ENCODE measurements around the gene POU5F1. TPM values are rescaled to one million over a fixed set of nuclear protein-coding genes. Genes with fewer than 3 reads are reported as not detected.

The POU5F1 gene
- total RNA-seq, 1 experiment from 2014 or later = not detected

DNA sequence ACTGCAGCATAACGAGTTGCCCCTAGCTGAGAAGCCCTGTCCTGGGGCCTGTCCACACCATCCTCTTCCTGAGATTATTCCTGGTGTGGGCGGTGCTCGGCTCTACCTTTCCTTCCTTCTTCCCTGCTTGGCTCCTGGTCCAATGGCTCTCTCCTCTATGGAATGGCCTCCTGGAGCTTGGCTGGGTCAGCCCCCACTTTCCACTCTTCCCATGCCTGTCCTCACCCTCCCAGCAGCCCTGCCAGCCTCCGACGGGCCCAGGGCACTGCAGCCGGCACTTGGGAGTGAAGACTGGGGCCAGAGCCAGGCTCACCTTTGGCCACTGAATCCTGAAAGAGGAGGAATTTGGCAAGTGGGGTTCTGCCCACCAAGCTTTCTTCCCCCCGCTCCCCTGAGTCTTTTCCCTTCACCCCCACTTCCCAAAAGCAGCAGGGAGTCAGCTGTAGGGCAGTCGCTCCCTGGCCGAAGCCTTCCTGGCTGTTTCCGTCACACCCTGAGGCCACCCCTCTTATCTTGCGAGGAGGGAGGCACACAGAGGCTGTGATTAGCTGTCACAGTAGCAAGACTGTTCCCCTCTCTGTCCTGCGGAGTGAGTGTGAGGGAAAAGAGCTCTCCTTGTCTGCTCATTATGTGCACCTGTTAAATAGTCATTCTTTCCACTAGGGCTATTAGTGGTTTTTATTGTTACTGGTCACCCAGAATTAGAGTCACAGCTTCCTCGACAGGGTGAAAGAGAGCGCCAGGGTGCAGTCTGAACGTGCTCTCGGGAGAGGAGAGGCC lies 43.9 kb downstream of the POU5F1 start:
- Histone ChIP-seq H3K27ac (ENCODE audit: low read depth, low read length, poor library complexity, severe bottlenecking) (no peak overlapping the region), H3K36me3 (ENCODE audit: insufficient read depth, low read length, poor library complexity, severe bottlenecking) (no peaks in the 10 kb centered on the region), H3K27me3 (replicated peaks; ENCODE audit: insufficient read depth, low read depth, low read length, poor library complexity) (no peaks in the 10 kb centered on the region), H3K4me3 (ENCODE audit: low read depth, low read length, poor library complexity, severe bottlenecking) (no peak overlapping the region), H3K9me3 (ENCODE audit: low read depth, low read length, poor library complexity, severe bottlenecking) (no peaks in the 10 kb centered on the region), H3K4me1 (ENCODE audit: insufficient read depth, low read length, poor library complexity, severe bottlenecking) (peaks cover 16% of the 10 kb centered on the region)
- intact Hi-C loops (cut with micrococcal nuclease; ENCODE audit: unreplicated experiment) = no loop called here
- ChIA-PET POLR2A (ENCODE audit: low non-redundant PET) (no interaction called here), CTCF (interaction anchor here (0.7 kb wide), 1 partner anchor 39 kb away, joined by 3 read pairs; no protein-coding TSS in a partner anchor)
- DNase-seq (ENCODE audit: low spot score) = no peak
- TF ChIP-seq EZH2 (IDR thresholded peaks at IDR 0.05; ENCODE audit: borderline replicate concordance, low read depth, low read length, poor library complexity, severe bottlenecking) = no peak
- TF ChIP-seq, protein P1, sequence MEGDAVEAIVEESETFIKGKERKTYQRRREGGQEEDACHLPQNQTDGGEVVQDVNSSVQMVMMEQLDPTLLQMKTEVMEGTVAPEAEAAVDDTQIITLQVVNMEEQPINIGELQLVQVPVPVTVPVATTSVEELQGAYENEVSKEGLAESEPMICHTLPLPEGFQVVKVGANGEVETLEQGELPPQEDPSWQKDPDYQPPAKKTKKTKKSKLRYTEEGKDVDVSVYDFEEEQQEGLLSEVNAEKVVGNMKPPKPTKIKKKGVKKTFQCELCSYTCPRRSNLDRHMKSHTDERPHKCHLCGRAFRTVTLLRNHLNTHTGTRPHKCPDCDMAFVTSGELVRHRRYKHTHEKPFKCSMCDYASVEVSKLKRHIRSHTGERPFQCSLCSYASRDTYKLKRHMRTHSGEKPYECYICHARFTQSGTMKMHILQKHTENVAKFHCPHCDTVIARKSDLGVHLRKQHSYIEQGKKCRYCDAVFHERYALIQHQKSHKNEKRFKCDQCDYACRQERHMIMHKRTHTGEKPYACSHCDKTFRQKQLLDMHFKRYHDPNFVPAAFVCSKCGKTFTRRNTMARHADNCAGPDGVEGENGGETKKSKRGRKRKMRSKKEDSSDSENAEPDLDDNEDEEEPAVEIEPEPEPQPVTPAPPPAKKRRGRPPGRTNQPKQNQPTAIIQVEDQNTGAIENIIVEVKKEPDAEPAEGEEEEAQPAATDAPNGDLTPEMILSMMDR (conservative IDR thresholded peaks at IDR 0.05; ENCODE audit: low read depth, low read length) = no peak
- BruUV-seq (replicated peaks) = no TSS peak

DNA sequence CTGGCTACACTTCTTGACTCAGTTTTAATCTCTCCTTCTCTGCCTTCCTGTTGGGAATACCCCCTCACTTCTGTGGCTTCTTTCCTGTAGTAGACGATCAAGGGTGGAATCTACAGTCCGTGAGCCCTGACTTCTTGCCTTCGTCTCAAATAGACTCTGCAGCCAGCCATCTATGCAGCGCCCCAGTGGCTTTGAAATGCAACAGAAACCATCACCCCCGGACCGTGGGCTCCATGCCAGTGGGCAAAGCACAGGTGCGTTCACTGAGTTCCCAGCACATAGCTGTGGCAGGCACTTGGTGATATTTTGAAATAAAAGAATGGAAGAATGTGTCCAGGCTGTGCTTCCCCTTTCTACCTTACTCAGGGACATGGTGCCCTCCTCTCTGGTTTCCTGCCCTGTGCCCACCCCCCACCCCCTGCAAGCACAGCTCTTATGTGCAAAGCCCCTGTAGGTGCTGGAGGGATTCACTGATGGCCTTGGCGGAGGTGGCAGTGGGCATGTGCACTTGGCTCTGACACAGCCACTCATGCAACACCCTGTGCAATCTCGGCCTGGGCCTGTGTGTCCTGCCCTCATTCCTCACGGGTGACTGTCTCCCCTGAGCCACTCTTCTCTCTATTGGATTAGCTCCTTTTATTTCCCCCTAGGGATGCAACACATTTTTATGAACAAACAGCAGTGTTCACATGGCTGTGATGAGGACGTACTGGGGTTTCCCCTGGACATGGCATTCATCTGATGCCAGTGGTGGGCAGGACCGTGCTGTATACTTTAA lies 44.7 kb downstream of the POU5F1 start:
- peaks cover 16% of the 10 kb centered on the region for H3K4me1 ChIP-seq (ENCODE audit: insufficient read depth, low read length, poor library complexity, severe bottlenecking)
- ChIA-PET POLR2A (ENCODE audit: low non-redundant PET) (no interaction called here), CTCF (no interaction called here)
- H3K4me3 ChIP-seq (ENCODE audit: low read depth, low read length, poor library complexity, severe bottlenecking) = no peak overlapping the region
- no peak overlapping the region for H3K27ac ChIP-seq (ENCODE audit: low read depth, low read length, poor library complexity, severe bottlenecking)
- intact Hi-C loops (cut with micrococcal nuclease; ENCODE audit: unreplicated experiment) = no loop called here
- H3K9me3 ChIP-seq (ENCODE audit: low read depth, low read length, poor library complexity, severe bottlenecking) = no peaks in the 10 kb centered on the region
- TF ChIP-seq, protein P1 (conservative IDR thresholded peaks at IDR 0.05; ENCODE audit: low read depth, low read length) = no peak
- TF ChIP-seq EZH2 (IDR thresholded peaks at IDR 0.05; ENCODE audit: borderline replicate concordance, low read depth, low read length, poor library complexity, severe bottlenecking) = no peak
- no peaks in the 10 kb centered on the region for H3K36me3 ChIP-seq (ENCODE audit: insufficient read depth, low read length, poor library complexity, severe bottlenecking)
- no peaks in the 10 kb centered on the region for H3K27me3 ChIP-seq (replicated peaks; ENCODE audit: insufficient read depth, low read depth, low read length, poor library complexity)
- BruUV-seq (replicated peaks) = no TSS peak
- DNase-seq (ENCODE audit: low spot score) = peak; percentile 70

DNA sequence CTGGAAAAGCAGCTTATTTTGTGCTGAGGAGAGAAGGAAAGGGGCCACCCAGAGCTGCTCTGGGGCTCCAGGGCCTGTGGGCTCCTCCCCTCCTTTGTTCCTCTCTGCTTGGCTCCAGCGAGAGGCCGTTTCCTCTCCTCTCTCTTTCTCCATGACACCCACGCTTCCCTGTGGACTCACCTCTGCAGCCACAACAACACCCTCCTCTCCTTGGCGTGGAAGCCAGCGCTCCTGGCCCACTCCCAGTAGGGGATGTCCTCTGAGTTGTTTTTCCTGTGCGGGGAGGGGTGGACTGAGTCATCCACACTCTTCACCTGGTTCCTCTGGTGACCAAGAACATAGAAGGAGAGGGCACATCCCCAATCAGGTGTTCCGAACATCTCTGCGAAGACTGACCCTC lies 45.3 kb downstream of the POU5F1 start:
- no peak overlapping the region for H3K27ac ChIP-seq (ENCODE audit: low read depth, low read length, poor library complexity, severe bottlenecking)
- no peaks in the 10 kb centered on the region for H3K36me3 ChIP-seq (ENCODE audit: insufficient read depth, low read length, poor library complexity, severe bottlenecking)
- no peaks in the 10 kb centered on the region for H3K27me3 ChIP-seq (replicated peaks; ENCODE audit: insufficient read depth, low read depth, low read length, poor library complexity)
- no peaks in the 10 kb centered on the region for H3K9me3 ChIP-seq (ENCODE audit: low read depth, low read length, poor library complexity, severe bottlenecking)
- intact Hi-C loops (cut with micrococcal nuclease; ENCODE audit: unreplicated experiment) = no loop called here
- peaks cover 16% of the 10 kb centered on the region for H3K4me1 ChIP-seq (ENCODE audit: insufficient read depth, low read length, poor library complexity, severe bottlenecking)
- ChIA-PET CTCF (no interaction called here), POLR2A (ENCODE audit: low non-redundant PET) (no interaction called here)
- no peak for DNase-seq (ENCODE audit: low spot score)
- TF ChIP-seq, protein P1 (conservative IDR thresholded peaks at IDR 0.05; ENCODE audit: low read depth, low read length) = no peak
- no peak for TF ChIP-seq EZH2 (IDR thresholded peaks at IDR 0.05; ENCODE audit: borderline replicate concordance, low read depth, low read length, poor library complexity, severe bottlenecking)
- no peak overlapping the region for H3K4me3 ChIP-seq (ENCODE audit: low read depth, low read length, poor library complexity, severe bottlenecking)
- BruUV-seq (replicated peaks) = no TSS peak

Measured in A673 (cell line).